Ishikawa (cell line): Measurements from ENCODE around the gene FAM184A.

Experiments used
- CEBPB ChIP-seq: IDR thresholded peaks from 2 replicates; pipeline ENCODE4 v1.6.1; 2012
- EGR1 ChIP-seq: IDR thresholded peaks from 2 replicates; pipeline ENCODE4 v1.6.1; 2012
- EP300 ChIP-seq: IDR thresholded peaks from 2 replicates; pipeline ENCODE4 v1.6.1; 2012; ENCODE audit warnings: borderline replicate concordance
- FOXM1 ChIP-seq: IDR thresholded peaks from 2 replicates; pipeline ENCODE4 v1.6.1; 2012; ENCODE audit warnings: low read depth, borderline replicate concordance
- RAD21 ChIP-seq: IDR thresholded peaks from 2 replicates; pipeline ENCODE4 v1.6.1; 2012; ENCODE audit warnings: low read depth
- TEAD4 ChIP-seq: IDR thresholded peaks from 2 replicates; pipeline ENCODE4 v1.6.1; 2012
- YY1 ChIP-seq: IDR thresholded peaks from 2 replicates; pipeline ENCODE4 v1.6.1; 2012; ENCODE audit warnings: low read depth
- TF ChIP-seq, protein P1 (sequence below): IDR thresholded peaks from 2 replicates; pipeline ENCODE4 v1.6.1; 2012; ENCODE audit warnings: low read depth, mild to moderate bottlenecking

DNA sequence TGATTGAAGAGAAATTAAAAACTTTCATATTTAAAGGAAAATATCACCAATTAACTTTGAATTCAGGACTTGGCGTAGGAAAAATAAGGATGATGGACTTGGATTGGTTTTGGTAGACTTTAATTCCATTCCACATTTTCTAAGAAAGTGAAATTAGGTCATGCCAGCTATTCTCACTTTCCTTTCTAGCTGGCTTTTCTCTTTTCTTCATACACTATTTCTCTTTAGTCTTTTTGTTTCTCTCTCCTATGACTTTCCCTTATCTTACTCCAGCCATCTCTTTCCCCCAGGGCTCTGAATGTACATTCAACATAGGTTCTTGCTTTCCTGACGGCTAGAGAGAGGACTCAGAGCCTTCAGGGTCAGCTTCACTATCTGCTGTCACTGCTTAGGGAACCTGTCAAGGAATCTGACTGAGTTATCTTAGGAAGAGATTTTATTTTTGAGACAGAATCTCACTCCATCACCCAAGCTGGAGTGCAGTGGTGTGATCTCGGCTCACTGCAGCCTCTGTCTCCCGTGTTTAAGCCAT, 82.1 kb downstream of the FAM184A start:
- TF ChIP-seq EGR1 (no peak), YY1 (no peak), TEAD4 (no peak), RAD21 (no peak), EP300 (no peak), FOXM1 (no peak), CEBPB (no peak)
- TF ChIP-seq, protein P1, sequence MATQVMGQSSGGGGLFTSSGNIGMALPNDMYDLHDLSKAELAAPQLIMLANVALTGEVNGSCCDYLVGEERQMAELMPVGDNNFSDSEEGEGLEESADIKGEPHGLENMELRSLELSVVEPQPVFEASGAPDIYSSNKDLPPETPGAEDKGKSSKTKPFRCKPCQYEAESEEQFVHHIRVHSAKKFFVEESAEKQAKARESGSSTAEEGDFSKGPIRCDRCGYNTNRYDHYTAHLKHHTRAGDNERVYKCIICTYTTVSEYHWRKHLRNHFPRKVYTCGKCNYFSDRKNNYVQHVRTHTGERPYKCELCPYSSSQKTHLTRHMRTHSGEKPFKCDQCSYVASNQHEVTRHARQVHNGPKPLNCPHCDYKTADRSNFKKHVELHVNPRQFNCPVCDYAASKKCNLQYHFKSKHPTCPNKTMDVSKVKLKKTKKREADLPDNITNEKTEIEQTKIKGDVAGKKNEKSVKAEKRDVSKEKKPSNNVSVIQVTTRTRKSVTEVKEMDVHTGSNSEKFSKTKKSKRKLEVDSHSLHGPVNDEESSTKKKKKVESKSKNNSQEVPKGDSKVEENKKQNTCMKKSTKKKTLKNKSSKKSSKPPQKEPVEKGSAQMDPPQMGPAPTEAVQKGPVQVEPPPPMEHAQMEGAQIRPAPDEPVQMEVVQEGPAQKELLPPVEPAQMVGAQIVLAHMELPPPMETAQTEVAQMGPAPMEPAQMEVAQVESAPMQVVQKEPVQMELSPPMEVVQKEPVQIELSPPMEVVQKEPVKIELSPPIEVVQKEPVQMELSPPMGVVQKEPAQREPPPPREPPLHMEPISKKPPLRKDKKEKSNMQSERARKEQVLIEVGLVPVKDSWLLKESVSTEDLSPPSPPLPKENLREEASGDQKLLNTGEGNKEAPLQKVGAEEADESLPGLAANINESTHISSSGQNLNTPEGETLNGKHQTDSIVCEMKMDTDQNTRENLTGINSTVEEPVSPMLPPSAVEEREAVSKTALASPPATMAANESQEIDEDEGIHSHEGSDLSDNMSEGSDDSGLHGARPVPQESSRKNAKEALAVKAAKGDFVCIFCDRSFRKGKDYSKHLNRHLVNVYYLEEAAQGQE = no peak
